VCaP (cell line): Measurements from ENCODE around the gene REXO1.

ENCODE experiments used
- H3K27ac ChIP-seq: fragments of 450-650 bp; 2 replicates; pipeline ENCODE4 v1.5.1; 2017
- TF ChIP-seq, protein P1 (sequence below): fragments of 450-650 bp; conservative IDR thresholded peaks from 2 replicates; pipeline ENCODE4 v1.5.1; 2017; ENCODE audit warnings: mild to moderate bottlenecking, moderate library complexity

The REXO1 gene

DNA sequence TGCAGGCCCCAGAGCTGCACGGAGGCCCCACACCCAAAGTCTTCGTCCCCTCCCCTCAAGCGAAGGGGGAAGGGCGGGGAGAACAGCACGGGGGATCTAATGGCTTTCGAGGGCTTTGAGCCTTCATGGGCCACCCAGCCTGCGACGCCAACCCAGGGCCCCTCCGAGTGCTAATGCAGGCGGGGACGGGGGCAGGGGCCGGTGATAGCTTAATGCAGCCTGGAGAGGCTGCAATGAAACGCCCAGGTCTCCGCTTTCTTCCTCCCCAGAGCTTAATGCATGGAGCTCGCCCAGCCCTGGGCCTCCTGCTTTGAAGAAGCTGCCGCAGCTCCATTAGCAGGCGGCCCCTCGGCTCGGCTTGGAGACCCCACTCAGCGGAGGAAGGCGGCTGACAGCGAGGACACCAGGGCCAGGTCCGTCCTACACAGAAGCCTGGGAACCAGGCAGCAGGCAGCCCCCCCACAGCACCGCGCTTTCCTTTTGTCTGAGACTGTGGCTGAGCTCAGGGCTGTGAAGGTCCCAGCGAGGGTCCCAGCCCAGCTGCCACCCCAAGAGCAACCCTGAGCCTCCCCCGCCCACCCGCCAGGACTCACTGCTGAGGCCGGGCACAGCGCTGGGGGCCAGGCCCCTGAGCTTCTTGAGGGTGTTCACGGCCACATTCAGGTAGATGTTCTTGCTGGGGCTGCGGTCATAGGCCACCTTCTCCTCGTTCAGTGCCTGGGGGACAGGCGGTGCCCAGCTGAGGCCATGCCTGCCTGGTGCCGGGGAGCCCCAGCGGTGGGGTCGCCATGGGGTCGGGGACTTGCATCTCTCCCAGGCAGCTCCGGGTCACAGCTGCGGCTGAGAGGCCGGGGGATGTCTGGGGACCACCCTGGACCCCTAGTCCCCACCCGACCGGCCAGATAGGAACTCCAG lies 28.7 kb downstream of the REXO1 start:
- no peak overlapping the region for H3K27ac ChIP-seq
- TF ChIP-seq, protein P1, sequence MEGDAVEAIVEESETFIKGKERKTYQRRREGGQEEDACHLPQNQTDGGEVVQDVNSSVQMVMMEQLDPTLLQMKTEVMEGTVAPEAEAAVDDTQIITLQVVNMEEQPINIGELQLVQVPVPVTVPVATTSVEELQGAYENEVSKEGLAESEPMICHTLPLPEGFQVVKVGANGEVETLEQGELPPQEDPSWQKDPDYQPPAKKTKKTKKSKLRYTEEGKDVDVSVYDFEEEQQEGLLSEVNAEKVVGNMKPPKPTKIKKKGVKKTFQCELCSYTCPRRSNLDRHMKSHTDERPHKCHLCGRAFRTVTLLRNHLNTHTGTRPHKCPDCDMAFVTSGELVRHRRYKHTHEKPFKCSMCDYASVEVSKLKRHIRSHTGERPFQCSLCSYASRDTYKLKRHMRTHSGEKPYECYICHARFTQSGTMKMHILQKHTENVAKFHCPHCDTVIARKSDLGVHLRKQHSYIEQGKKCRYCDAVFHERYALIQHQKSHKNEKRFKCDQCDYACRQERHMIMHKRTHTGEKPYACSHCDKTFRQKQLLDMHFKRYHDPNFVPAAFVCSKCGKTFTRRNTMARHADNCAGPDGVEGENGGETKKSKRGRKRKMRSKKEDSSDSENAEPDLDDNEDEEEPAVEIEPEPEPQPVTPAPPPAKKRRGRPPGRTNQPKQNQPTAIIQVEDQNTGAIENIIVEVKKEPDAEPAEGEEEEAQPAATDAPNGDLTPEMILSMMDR, result no peak

DNA sequence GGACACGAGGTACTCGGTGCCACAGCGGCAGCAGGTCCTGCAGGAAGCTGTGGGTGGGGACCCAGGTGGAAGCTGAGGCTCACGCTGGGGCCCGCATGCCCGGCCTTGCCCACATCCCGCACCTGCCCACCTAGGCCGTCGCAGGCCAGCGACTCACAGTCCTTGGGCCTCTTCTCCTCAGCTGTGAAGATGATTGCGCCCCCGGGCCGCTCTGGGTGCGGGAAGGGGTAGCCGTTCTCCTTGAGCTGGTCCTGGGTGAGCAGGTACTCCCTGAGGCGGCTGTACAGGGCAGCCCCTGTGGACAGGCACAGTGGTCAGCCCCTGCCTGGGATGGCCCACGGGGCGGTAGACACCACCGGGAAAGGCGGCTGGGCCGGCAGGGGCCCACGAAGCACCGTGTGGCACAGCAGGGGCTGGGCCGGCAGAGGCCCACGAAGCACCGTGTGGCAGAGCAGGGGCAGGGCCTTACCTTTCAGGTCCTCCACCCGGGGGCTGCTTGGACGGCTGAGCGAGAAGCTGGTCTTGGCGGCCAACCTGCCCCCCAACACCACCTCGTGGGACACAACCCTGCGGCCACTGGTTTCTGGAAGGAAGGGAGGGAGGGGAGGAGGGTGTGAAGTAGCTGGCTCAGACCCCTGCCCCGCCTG lies 29.6 kb downstream of the REXO1 start:
- TF ChIP-seq, protein P1, result no peak
- no peak overlapping the region for H3K27ac ChIP-seq

DNA sequence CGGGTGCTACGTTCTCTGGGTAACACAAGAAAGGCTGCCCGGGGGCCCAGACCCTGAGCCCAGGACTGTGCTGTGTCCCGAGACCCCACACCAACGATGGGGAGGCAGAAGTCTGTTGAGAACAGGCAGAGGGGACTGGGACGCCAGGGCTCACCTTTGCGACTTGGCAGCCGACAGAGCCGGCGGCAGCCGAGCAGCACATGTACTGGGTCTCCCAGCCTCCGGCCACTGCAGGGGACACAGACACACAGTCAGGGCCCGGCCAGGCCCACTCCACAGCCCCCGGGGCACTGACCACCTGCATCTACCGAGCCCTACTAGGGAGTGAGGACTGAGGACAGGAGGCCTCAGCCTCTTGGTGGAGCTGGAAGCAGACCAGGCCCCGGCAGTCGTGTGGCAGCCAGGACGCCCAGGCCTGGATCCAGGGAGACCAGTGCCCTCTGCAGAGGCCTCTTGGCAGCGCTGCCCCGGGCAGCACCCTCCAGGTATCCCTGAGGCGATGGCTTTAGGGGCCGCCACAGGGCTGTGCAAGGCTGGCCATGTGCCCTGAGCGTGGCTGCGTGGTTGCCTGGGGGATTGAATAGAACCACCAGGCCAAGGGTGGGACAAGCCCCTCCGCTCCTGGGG lies 30.6 kb downstream of the REXO1 start:
- TF ChIP-seq, protein P1, result no peak
- H3K27ac ChIP-seq, result no peak overlapping the region

DNA sequence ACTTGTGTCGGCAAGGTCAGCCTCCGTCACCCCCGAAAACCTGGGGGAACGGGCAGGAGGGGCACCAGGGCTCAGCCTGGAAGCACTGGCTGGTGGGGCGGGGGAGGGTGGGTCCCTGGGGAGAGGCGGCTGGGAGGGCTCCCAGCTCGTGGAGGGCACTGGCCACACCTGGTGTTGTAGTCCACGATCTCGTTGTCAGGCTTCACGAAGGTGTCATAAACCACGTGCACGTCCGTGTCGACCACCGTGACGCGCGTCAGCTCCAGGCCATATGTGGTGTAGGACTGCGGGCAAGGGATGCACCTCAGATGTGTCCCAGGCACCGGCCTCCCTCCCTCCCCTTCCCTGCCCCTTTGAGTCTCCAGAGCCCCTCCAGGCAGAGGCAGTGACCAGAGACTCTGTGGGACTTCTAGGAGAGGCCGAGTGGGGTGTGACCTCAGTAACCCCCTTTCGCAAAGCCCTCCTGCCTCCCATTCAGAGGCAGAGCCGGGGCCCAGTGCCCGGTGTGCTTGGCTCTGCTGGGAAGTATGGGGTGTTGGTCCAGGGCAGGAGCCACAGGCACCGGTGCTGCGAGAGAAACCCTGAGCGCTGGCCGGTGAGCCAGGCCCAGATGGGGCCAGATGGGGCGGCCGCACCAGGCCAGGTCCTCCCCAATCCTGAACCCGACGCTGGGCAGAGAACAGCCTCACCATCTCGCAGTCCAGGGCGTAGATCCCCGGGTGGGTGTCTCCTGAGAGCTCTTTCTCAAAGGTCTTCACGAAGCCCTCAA lies 31.6 kb downstream of the REXO1 start:
- no peak overlapping the region for H3K27ac ChIP-seq
- TF ChIP-seq, protein P1, result no peak

DNA sequence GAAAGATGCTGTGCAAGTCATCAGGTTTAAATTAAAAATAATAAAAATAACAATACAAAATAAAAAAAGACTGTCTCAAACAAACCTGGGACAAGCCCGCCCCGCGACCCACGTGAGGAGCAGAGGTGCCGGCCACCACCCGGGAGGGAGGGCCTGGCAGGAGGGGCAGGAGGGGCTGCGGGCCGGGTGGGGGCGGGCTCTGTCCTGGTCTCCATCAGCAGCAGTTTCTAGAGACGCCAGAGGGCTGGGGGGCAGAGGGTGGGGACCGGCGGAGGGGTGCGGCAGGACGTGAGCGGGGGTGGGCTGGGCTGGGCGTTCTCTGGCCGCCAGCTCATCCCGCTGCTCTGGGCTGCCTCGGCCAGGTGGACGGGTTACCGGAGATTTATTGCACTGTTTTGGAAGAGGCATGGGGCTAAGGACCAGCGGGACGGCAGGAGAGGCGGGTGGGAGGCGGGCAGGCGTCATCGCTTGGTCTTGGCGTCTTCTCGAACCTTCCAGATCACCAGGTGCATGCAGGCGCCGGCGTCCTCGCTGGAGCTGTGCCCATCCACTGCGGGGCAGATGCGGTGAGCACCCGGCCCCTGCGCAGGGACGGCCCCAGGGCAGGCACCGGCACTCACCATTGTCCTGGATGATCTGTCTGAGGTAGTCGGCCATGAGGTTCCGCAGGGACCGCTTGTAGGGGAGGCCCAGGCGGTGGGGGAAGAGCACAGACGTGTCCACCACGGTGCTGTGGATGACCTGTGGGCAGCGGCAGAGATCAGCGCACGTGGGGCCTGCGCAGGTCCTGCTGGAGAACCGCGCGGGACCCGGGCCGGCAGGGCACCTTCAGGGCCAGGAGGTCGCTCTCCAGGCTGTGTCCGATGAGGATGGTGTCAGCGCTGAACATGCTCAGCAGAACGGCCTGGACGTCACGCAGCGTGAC lies 32.4 kb downstream of the REXO1 start:
- TF ChIP-seq, protein P1, result no peak
- no peak overlapping the region for H3K27ac ChIP-seq

DNA sequence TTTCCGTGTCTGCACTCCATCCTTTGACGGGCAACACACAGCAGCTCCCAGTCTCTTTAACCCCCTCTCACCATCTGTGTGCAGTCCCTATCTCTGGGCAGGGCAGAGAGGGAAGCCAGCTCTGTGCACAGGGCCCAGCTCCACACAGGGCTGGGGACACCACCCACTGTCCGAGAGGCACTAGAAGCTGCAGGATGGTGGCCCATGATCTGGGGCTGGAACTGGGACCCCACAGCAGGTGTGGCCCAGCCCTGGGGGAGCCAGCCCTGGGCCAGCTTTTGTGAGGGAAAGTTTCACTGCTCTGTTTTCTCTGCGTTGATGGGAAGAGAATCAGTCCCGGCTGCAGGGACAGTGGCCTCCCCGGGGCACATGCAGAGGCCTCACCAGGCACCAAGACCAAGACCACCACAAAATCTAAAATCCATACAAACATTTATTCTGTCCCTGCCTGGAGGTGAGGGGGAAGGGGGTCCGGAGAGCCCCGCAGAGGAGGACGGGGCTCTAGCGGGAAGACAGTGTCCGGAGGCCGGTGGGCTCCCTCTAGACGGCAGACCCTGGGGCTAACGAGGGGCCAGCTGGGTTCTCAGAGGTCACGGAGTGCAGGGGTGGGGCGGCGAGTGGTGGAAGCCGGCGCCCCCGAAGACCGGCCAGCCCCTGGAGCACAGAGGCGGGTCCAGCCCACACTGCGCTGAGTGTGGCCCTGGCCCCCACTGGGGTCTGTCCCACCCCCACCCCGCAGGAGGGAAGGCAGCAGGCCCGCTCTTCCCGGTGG lies 33.3 kb downstream of the REXO1 start:
- no peak overlapping the region for H3K27ac ChIP-seq
- TF ChIP-seq, protein P1, result no peak
